Heart right ventricle (tissue), 16 donors: Measurements from ENCODE around the gene OR13J1. TPM values are rescaled to one million over a fixed set of nuclear protein-coding genes. Genes with fewer than 3 reads are reported as not detected.
A peak's percentile ranks its signal among the peaks of the same experiment; 100 is the strongest.
"Not testable (repeated sequence)": the region's sequence is repeated elsewhere in the genome, so short reads cannot be mapped to it uniquely, and the experiment has no call there.

Experiments
- ATAC-seq, 8 donors: fragments of 200-7000 bp; cut with Tn5 transposase; one replicate each; pipeline ENCODE4 v1.9.1; 2020; ENCODE audit warnings: mild to moderate bottlenecking in 8 of 8, moderate library complexity in 8 of 8, moderate number of reproducible peaks in 1 of 8
- DNase-seq, 2 donors: peaks; one replicate each; pipeline ENCODE4 v3.0.0-alpha.2; 2020
- H3K27ac ChIP-seq, 10 donors: fragments of 200-600 bp; sonication (generic) in 2 of 10; one replicate each; pipeline versions ENCODE4 v1.5.0 to v1.8.0; 2020 to 2022; ENCODE audit warnings: mild to moderate bottlenecking in 3 of 10
- H3K27me3 ChIP-seq, 7 donors: fragments of 200-600 bp; one replicate each; pipeline ENCODE4 v1.8.0; 2021 to 2022; ENCODE audit warnings: mild to moderate bottlenecking in 2 of 7
- H3K36me3 ChIP-seq, 9 donors: fragments of 200-600 bp; sonication (generic) in 1 of 9; one replicate each; pipeline versions ENCODE4 v1.5.0 to v1.8.0; 2020 to 2022; ENCODE audit warnings: mild to moderate bottlenecking in 2 of 9
- H3K4me1 ChIP-seq, 9 donors: fragments of 200-600 bp; sonication (generic) in 1 of 9; one replicate each; pipeline versions ENCODE4 v1.5.0 to v1.8.0; 2020 to 2022; ENCODE audit warnings: mild to moderate bottlenecking in 4 of 9
- H3K4me3 ChIP-seq, 10 donors: fragments of 200-600 bp; sonication (generic) in 2 of 10; one replicate each; pipeline versions ENCODE4 v1.5.0 to v1.8.0; 2020 to 2022; ENCODE audit warnings: mild to moderate bottlenecking in 7 of 10, moderate library complexity in 2 of 10
- H3K9me3 ChIP-seq, 11 donors: fragments of 200-600 bp in 10 of 11; sonication (generic) in 2 of 11; one replicate each; pipeline versions ENCODE4 v1.5.0 to v1.8.0; 2013 to 2022; ENCODE audit warnings: mild to moderate bottlenecking in 2 of 11, control low read depth in 1 of 11, moderate library complexity in 1 of 11
- CTCF ChIP-seq, 9 donors: fragments of 200-600 bp; sonication (generic) in 2 of 9; IDR thresholded peaks; one replicate each; pipeline versions ENCODE4 v1.5.0 to v1.8.0; 2021 to 2022; ENCODE audit warnings: antibody characterized with exemption in 9 of 9, mild to moderate bottlenecking in 5 of 9, moderate library complexity in 1 of 9
- WGBS, 2 donors: extraction: QIAGEN DNeasy Blood & Tissue Kit; methylation state at CpG; one replicate each; pipeline ENCODE4 v1.1.7; 2013; ENCODE audit warnings: inconsistent platforms in 1 of 2; 5-methylcytosine and 5-hydroxymethylcytosine counted together
- intact Hi-C, 10 donors: fragments of 100-400 bp; cut with DNase I; formaldehyde crosslinking; loops; one replicate each; pipeline versions ENCODE4 v1.11.1 to v1.14.2; 2022
- polyA plus RNA-seq, 2 donors: library from polyadenylated mRNA; stranded (reverse); fragments of 200-250 nt; gene quantifications; one replicate each; pipeline ENCODE4 v1.2.3, GENCODE V29; 2013
- total RNA-seq, 10 donors: library from RNA; stranded (reverse); fragmentation: NEBNext Ultra II Directional in 3 of 10; extraction: Animal tissue kit (Norgen Biotek cat#: 25700) in 3 of 10; gene quantifications; one replicate each; pipeline versions ENCODE4 v1.2.1 to v1.2.4, GENCODE V29; 2021 to 2023
- donor health status: Arrhythmogenic right ventricular cardiomyopathy.
- donor health status: ischemic (EF 13 %, LVEDD 7.1; RV severe dilation, severe dysfunction).
- donor health status: healthy with polysubstance abuse.
- donor health status: DM: no; HTN: yes; CAD: no.
- donor health status: DM: no; HTN: no; CAD: no.
- donor health status: ischemic (EF 25% LVEDD 6.9; RV normal size, moderate dysfunction).
- donor health status: ischemic (EF 25% LVEDD 5.7; RV mildly dilated, moderate dysfunction).
- donor health status: healthy.
- donor health status: DM: yes; HTN: yes; CAD: no.
- donor health status: Ischemic cardiomyopathy.
- donor health status: ischemic (EF 35%, LVEDD 5.7; RV mildly dilated, moderate dysfunction).
- donor health status: nonischemic (EF 11% LVEDD 7.7; RV severe dilation, severe dysfunction).
- donor health status: DM: yes; HTN: yes; CAD: no.
- donor health status: PGD.
- donor health status: ischemic (EF 29% LVEDD 5.4; RV normal size, mild dysfunction).
- donor health status: nonischemic (EF 23%, LVEDD 6.1; RV moderate dilation, normal function).

Gene OR13J1
- total and polyA plus RNA-seq, 12 donors, result not detected

DNA sequence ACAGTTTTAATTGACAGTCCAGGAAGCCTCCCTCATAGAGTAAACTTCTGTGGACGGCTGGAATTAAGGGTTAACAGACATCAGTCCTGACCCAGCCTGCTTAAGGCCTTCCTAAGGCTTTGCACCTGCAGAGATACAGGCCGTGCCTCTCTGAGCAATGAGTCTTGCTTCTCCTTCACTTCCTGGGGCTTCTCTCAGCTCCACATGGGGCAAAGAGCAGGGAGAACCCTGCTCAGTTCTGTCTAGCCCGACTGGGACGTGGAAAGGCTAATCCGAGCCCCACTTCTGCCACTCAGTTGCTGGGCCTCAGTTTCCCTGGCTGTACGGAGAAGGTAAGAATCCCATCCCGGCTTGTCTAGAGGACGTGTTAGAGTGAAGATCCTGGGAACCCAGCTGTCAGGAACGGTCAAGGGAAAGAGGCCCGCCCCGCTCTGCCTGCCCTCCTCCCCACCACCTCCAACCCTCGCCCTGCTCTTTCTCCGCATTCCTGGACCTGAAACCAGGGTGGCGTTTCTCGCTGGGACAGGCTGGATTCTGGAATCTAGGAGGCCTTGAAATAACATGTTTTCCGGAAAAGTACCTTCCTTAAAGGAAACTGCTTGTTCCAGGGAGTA is 45.6 kb upstream of the OR13J1 start:
- TF ChIP-seq CTCF (IDR thresholded peaks at IDR 0.05), result no peak
- Histone ChIP-seq H3K36me3 (no peaks in the 10 kb centered on the region), H3K4me3 (no peak overlapping the region), H3K4me1 (peaks cover 17 to 93% (median 62%) of the 10 kb centered on the region in 9 donors), H3K27me3 (no peaks in the 10 kb centered on the region), H3K27ac (peak overlapping the region; percentile 64 to 90 (median 80)), H3K9me3 (no peaks in the 10 kb centered on the region)
- ATAC-seq (peak in 6 of 8 donors; percentile 1 to 43 (median 18)), DNase-seq (no peak)
- intact Hi-C loops, result no loop called here
- WGBS, 2 donors, result 69 to 77% methylated on average over 16 of the region's 16 CpGs

DNA sequence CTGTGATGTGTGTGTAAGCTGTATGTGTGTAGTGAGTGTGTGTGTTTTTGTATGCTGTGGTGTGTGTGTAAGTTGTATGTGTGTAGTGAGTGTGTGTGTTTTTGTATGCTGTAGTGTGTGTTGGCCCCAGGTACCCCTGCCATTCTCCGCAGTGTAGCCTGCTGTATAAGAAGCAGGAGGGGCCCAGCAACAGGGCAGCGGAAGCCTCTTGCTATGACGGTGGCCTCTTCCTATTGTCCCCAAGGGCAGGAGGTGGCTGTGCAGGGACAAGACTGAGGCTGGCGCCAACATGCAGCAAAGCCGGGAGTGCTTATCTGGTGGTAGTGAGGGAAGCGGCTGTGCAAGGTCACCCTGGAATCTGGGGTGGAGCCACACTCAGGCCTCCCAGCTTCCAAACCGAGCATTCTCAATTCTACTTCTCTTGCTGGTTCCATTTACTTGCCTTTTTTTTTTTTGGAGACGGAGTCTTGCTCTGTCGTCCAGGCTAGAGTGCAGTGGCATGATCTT is 44.2 kb upstream of the OR13J1 start:
- WGBS, 2 donors, result 7 to 12% methylated on average over 9 of the region's 9 CpGs
- TF ChIP-seq CTCF (IDR thresholded peaks at IDR 0.05), result no peak

GRCh38 chr9:35913429-35913828 is 43.2 kb upstream of the OR13J1 start:
- intact Hi-C loops, H3K27me3 ChIP-seq, DNase-seq, ATAC-seq, H3K36me3 ChIP-seq, H3K9me3 ChIP-seq: not testable (repeated sequence)
- Histone ChIP-seq H3K4me3 (peak overlapping the region in 3 of 10 donors; percentile 43 to 54 (median 52)), H3K4me1 (peaks cover 23 to 93% (median 69%) of the 10 kb centered on the region in 9 donors), H3K27ac (peak overlapping the region in 4 of 10 donors; percentile 92 to 98 (median 94))

More for the DNA sequence above, 44.2 kb upstream of the OR13J1 start:
- no peaks in the 10 kb centered on the region for H3K27me3 ChIP-seq
- H3K9me3 ChIP-seq, result no peaks in the 10 kb centered on the region
- intact Hi-C loops, result no loop called here
- DNase-seq (peak; percentile 83 to 86), ATAC-seq (peak; percentile 79 to 88 (median 84))
- peak overlapping the region; percentile 64 to 90 (median 78) for H3K27ac ChIP-seq
- H3K36me3 ChIP-seq, result no peaks in the 10 kb centered on the region
- H3K4me1 ChIP-seq, result peaks cover 19 to 93% (median 62%) of the 10 kb centered on the region in 9 donors
- peak overlapping the region in 1 of 10 donors; percentile 11 for H3K4me3 ChIP-seq

DNA sequence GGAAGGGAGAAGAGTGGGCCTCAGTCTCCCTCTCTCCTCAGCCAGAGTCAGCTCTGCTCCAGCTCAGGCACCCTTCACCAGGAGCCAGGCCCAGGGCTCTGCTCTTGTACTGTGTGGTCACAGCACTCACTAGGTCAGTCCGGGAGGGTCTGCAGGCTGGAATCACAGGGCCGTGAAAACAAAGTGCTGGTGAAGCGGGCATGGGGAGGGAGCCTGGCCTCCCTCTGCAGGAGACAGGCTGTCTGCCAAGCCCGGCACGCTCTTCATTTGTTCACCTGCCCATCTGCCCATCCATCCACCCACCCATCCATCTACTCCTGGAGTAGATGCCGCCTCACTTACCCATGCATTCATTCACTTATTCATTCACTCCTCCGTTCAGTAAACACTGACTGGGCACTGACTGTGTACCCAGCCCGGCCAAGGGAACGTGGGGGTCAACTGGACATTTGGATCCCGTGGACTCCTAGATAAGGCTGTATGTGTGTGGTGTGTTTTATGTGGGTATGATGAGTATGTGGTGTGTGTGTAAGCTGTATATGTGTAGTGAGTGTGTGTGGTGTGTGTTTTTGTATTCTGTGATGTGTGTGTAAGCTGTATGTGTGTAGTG is 42.7 kb upstream of the OR13J1 start:
- intact Hi-C loops, result no loop called here
- Histone ChIP-seq H3K27me3 (no peaks in the 10 kb centered on the region), H3K4me1 (peaks cover 21 to 93% (median 74%) of the 10 kb centered on the region in 9 donors), H3K9me3 (no peaks in the 10 kb centered on the region), H3K27ac (peak overlapping the region; percentile 84 to 98 (median 93)), H3K4me3 (peak overlapping the region; percentile 5 to 54 (median 46)), H3K36me3 (no peaks in the 10 kb centered on the region)
- DNase-seq, result no peak
- ATAC-seq, result no peak
- TF ChIP-seq CTCF (IDR thresholded peaks at IDR 0.05), result no peak
- WGBS, 2 donors, result 66% methylated on average over 10 of the region's 10 CpGs
